ENCODE measurements around the gene LAMA3.

Gene LAMA3

GRCh38 chr18:23824240-23824639 lies 135.0 kb downstream of the LAMA3 start:
- H3K4me3 ChIP-seq (ENCODE audit: low read depth, low read length) = no peak overlapping the region
- in situ Hi-C loops (cut with HindIII; ENCODE audit: low sequenced_read_pairs) = no loop called here
- no peak for DNase-seq (ENCODE audit: low read depth)
- TF ChIP-seq CTCF (IDR thresholded peaks at IDR 0.05; ENCODE audit: low read depth, low read length, missing control alignments) = no peak

- H3K4me3 ChIP-seq (ENCODE audit: low read depth, low read length) = no peak overlapping the region
- TF ChIP-seq CTCF (IDR thresholded peaks at IDR 0.05; ENCODE audit: low read depth, low read length, missing control alignments) = no peak
- no peak for DNase-seq (ENCODE audit: low read depth)
- in situ Hi-C loops (cut with HindIII; ENCODE audit: low sequenced_read_pairs) = no loop called here
Measured at GRCh38 chr18:23824669-23825068, 135.4 kb downstream of the LAMA3 start.

GRCh38 chr18:23825496-23825895 lies 136.2 kb downstream of the LAMA3 start:
- H3K4me3 ChIP-seq (ENCODE audit: low read depth, low read length) = no peak overlapping the region
- in situ Hi-C loops (cut with HindIII; ENCODE audit: low sequenced_read_pairs) = no loop called here
- no peak for TF ChIP-seq CTCF (IDR thresholded peaks at IDR 0.05; ENCODE audit: low read depth, low read length, missing control alignments)
- no peak for DNase-seq (ENCODE audit: low read depth)

GRCh38 chr18:23825978-23826405 lies 136.7 kb downstream of the LAMA3 start:
- no peak for TF ChIP-seq CTCF (IDR thresholded peaks at IDR 0.05; ENCODE audit: low read depth, low read length, missing control alignments)
- no peak overlapping the region for H3K4me3 ChIP-seq (ENCODE audit: low read depth, low read length)
- in situ Hi-C loops (cut with HindIII; ENCODE audit: low sequenced_read_pairs) = no loop called here
- peak; percentile 89 for DNase-seq (ENCODE audit: low read depth)

- DNase-seq (ENCODE audit: low read depth) = no peak
Measured at GRCh38 chr18:23826850-23827620, 137.8 kb downstream of the LAMA3 start.

GRCh38 chr18:23827681-23828080 lies 138.4 kb downstream of the LAMA3 start:
- no peak for DNase-seq (ENCODE audit: low read depth)
- in situ Hi-C loops (cut with HindIII; ENCODE audit: low sequenced_read_pairs) = no loop called here
- TF ChIP-seq CTCF (IDR thresholded peaks at IDR 0.05; ENCODE audit: low read depth, low read length, missing control alignments) = no peak
- no peak overlapping the region for H3K4me3 ChIP-seq (ENCODE audit: low read depth, low read length)

More at GRCh38 chr18:23826850-23827620, 137.8 kb downstream of the LAMA3 start:
- in situ Hi-C loops (cut with HindIII; ENCODE audit: low sequenced_read_pairs) = no loop called here
- H3K4me3 ChIP-seq (ENCODE audit: low read depth, low read length) = no peak overlapping the region
- TF ChIP-seq CTCF (IDR thresholded peaks at IDR 0.05; ENCODE audit: low read depth, low read length, missing control alignments) = no peak
